Keratinocyte (primary cell): ENCODE results near the gene PRKCH. TPM values are rescaled to one million over a fixed set of nuclear protein-coding genes. Genes with fewer than 3 reads are reported as not detected.

Experiments used
- DNase-seq: peaks from one replicate; pipeline ENCODE4 v3.0.0-alpha.2; 2011; ENCODE audit warnings: low read depth, missing footprints, low spot score
- FAIRE-seq: peaks from 2 replicates; lab custom pipeline; 2011; peaks lifted over from hg19 to GRCh38; lab: Jason Lieb, UNC
- H2AFZ ChIP-seq: 2 replicates; pipeline ENCODE4 v1.6.0; 2012; ENCODE audit warnings: low read length, control low read depth, inconsistent platforms; ENCODE audit not compliant: control insufficient read depth
- H3K27ac ChIP-seq: 2 replicates; pipeline ENCODE4 v1.5.1; 2011; ENCODE audit warnings: low read length; ENCODE audit not compliant: control insufficient read depth, insufficient read depth
- H3K27me3 ChIP-seq: 3 replicates; pipeline ENCODE4 v1.6.0; 2011; ENCODE audit warnings: low read length; ENCODE audit not compliant: control insufficient read depth, insufficient read depth; ENCODE audit errors: extremely low read depth
- H3K36me3 ChIP-seq, 2 experiments: 2 replicates in 1 of 2; 3 replicates in 1 of 2; pipeline ENCODE4 v1.5.1; 2011; ENCODE audit warnings: low read length in 2 of 2, mild to moderate bottlenecking in 1 of 2; ENCODE audit not compliant: control insufficient read depth in 2 of 2, insufficient read depth in 2 of 2; ENCODE audit errors: extremely low read depth in 1 of 2
- H3K4me1 ChIP-seq: 3 replicates; pipeline ENCODE4 v1.5.1; 2011; ENCODE audit warnings: low read length; ENCODE audit not compliant: control insufficient read depth, insufficient read depth; ENCODE audit errors: extremely low read depth
- H3K4me2 ChIP-seq: 3 replicates; pipeline ENCODE4 v1.6.0; 2011; ENCODE audit warnings: low read depth, low read length; ENCODE audit not compliant: control insufficient read depth, insufficient read depth; ENCODE audit errors: extremely low read depth
- H3K4me3 ChIP-seq, 3 experiments: fragments of 200-600 bp in 1 of 3; sonication (generic) in 1 of 3; 2 replicates in 2 of 3; 3 replicates in 1 of 3; pipeline ENCODE4 v1.5.1; 2011 to 2016; ENCODE audit warnings: low read length in 3 of 3, mild to moderate bottlenecking in 3 of 3, control low read depth in 2 of 3, inconsistent platforms in 1 of 3, low read depth in 1 of 3, mixed read lengths in 1 of 3, mixed run types in 1 of 3, moderate library complexity in 1 of 3; ENCODE audit not compliant: control insufficient read depth in 2 of 3, insufficient read depth in 2 of 3; ENCODE audit errors: extremely low read depth in 1 of 3
- H3K79me2 ChIP-seq: 2 replicates; pipeline ENCODE4 v1.6.0; 2012; ENCODE audit warnings: low read length; ENCODE audit not compliant: control insufficient read depth, insufficient read depth
- H3K9ac ChIP-seq: 3 replicates; pipeline ENCODE4 v1.6.0; 2011; ENCODE audit warnings: low read length; ENCODE audit not compliant: control insufficient read depth, insufficient read depth; ENCODE audit errors: extremely low read depth
- H3K9me1 ChIP-seq: 3 replicates; pipeline ENCODE4 v1.6.0; 2011; ENCODE audit warnings: low read length; ENCODE audit not compliant: control insufficient read depth, insufficient read depth; ENCODE audit errors: extremely low read depth
- H3K9me3 ChIP-seq: 2 replicates; pipeline ENCODE4 v1.5.1; 2012; ENCODE audit warnings: low read depth, low read length; ENCODE audit not compliant: control insufficient read depth
- H4K20me1 ChIP-seq: 3 replicates; pipeline ENCODE4 v1.6.0; 2011; ENCODE audit warnings: low read length; ENCODE audit not compliant: control insufficient read depth, insufficient read depth; ENCODE audit errors: extremely low read depth
- CTCF ChIP-seq, 3 experiments: IDR thresholded peaks in 1 of 3; conservative IDR thresholded peaks in 1 of 3; optimal IDR thresholded peaks in 1 of 3; 2 replicates in 2 of 3; 3 replicates in 1 of 3; pipeline versions ENCODE3 to v1.5.1; 2011; ENCODE audit warnings: low read length in 3 of 3, mild to moderate bottlenecking in 3 of 3, moderate library complexity in 2 of 3, control low read depth in 1 of 3, inconsistent platforms in 1 of 3; ENCODE audit not compliant: insufficient read depth in 2 of 3; ENCODE audit errors: extremely low read depth in 1 of 3
- EZH2 ChIP-seq: IDR thresholded peaks from one replicate; pipeline ENCODE4 v1.6.1; 2012; ENCODE audit warnings: inconsistent platforms, mild to moderate bottlenecking, low read length, moderate library complexity
- dilution Hi-C: fragments of 300-500 bp; cut with MboI; formaldehyde crosslinking; loops from one replicate; pipeline ENCODE4 v1.7.0; 2020; ENCODE audit warnings: low sequenced_read_pairs; ENCODE audit not compliant: extremely low pct_ligation_motif_present
- polyA plus RNA-seq, 5 experiments: library from polyadenylated mRNA; depleted of rRNA in 3 of 5; stranded (reverse) in 3 of 5; stranded (forward) in 1 of 5; unstranded in 1 of 5; fragments of >200 nt; gene quantifications; 1 replicate in 1 of 5; 2 replicates in 3 of 5; 3 replicates in 1 of 5; pipeline versions ENCODE4 v1.2.1 to v1.2.3, GENCODE V29; 2011 to 2012; ENCODE audit warnings: missing spikeins in 2 of 5, low read depth in 1 of 5, low replicate concordance in 1 of 5

PRKCH gene
- polyA plus RNA-seq, 1 donor (not counting 4 experiments of a cell fraction or from before 2014, with no cell fraction given), result 13.7 TPM

- dilution Hi-C loops, result no loop called here
- Histone ChIP-seq H3K9ac (peak overlapping the region; percentile 67), H4K20me1 (no peaks in the 10 kb centered on the region), H3K4me2 (peak overlapping the region; percentile 80), H3K9me3 (no peaks in the 10 kb centered on the region), H3K27me3 (no peaks in the 10 kb centered on the region), H3K36me3 (no peaks in the 10 kb centered on the region), H2AFZ (peak overlapping the region; percentile 39), H3K4me1 (peaks cover 25% of the 10 kb centered on the region), H3K79me2 (no peaks in the 10 kb centered on the region), H3K4me3 (peak overlapping the region in 1 of 3 experiments; percentile 15), H3K27ac (peak overlapping the region; percentile 68), H3K9me1 (no peaks in the 10 kb centered on the region)
- TF ChIP-seq CTCF (optimal IDR thresholded peaks at IDR 0.05 in 1 of 3, IDR thresholded peaks at IDR 0.05 in 1 of 3, conservative IDR thresholded peaks at IDR 0.05 in 1 of 3; ENCODE audit: extremely low read depth in 1 of 3, insufficient read depth in 2 of 3, low read length in 3 of 3) (no peak), EZH2 (no peak)
- DNase-seq (no peak), FAIRE-seq (peak; percentile 62)
These were observed 181.9 kb downstream of the PRKCH start for GRCh38 chr14:61503167-61503801.

GRCh38 chr14:61504901-61505300 lies 183.5 kb downstream of the PRKCH start:
- Histone ChIP-seq H3K9me3 (no peaks in the 10 kb centered on the region), H2AFZ (no peak overlapping the region), H3K4me1 (peaks cover 15% of the 10 kb centered on the region), H3K9me1 (no peaks in the 10 kb centered on the region), H3K79me2 (no peaks in the 10 kb centered on the region), H3K4me3 (no peak overlapping the region), H3K9ac (no peak overlapping the region), H3K36me3 (no peaks in the 10 kb centered on the region), H3K4me2 (no peak overlapping the region), H4K20me1 (no peaks in the 10 kb centered on the region), H3K27ac (no peak overlapping the region), H3K27me3 (no peaks in the 10 kb centered on the region)
- FAIRE-seq (no peak), DNase-seq (no peak)
- no peak for TF ChIP-seq CTCF (optimal IDR thresholded peaks at IDR 0.05 in 1 of 3, IDR thresholded peaks at IDR 0.05 in 1 of 3, conservative IDR thresholded peaks at IDR 0.05 in 1 of 3; ENCODE audit: extremely low read depth in 1 of 3, insufficient read depth in 2 of 3, low read length in 3 of 3)
- TF ChIP-seq EZH2, result no peak
- dilution Hi-C loops, result no loop called here
